Measurements from ENCODE around the gene ZFPM1.

Gene ZFPM1

GRCh38 chr16:88497561-88498462, 44.7 kb downstream of the ZFPM1 start:
- no peak overlapping the region for H3K9ac ChIP-seq (ENCODE audit: low read length)
- no peak overlapping the region for H3K27ac ChIP-seq (ENCODE audit: low read length)
- no peaks in the 10 kb centered on the region for H4K20me1 ChIP-seq (ENCODE audit: insufficient read depth, low read length)
- no peak overlapping the region for H3K4me3 ChIP-seq (ENCODE audit: low read length)
- no peaks in the 10 kb centered on the region for H3K9me3 ChIP-seq (ENCODE audit: insufficient read depth, low read length)
- no peaks in the 10 kb centered on the region for H3K79me2 ChIP-seq (ENCODE audit: low read length)
- no peaks in the 10 kb centered on the region for H3K36me3 ChIP-seq (replicated peaks; ENCODE audit: low read depth, low read length)
- no peak overlapping the region for H3K4me2 ChIP-seq (ENCODE audit: low read length)
- H2AFZ ChIP-seq (ENCODE audit: low read depth, low read length) = no peak overlapping the region
- H3K27me3 ChIP-seq (ENCODE audit: low read depth, low read length) = no peaks in the 10 kb centered on the region
- TF ChIP-seq EZH2phosphoT487 (IDR thresholded peaks at IDR 0.05; ENCODE audit: low read depth) = no peak
- no peak for TF ChIP-seq CTCF (IDR thresholded peaks at IDR 0.05; ENCODE audit: low read depth, low read length)
- H3K4me1 ChIP-seq (ENCODE audit: low read length) = no peaks in the 10 kb centered on the region

- Histone ChIP-seq H3K9me3 (ENCODE audit: insufficient read depth, low read length) (no peaks in the 10 kb centered on the region), H2AFZ (ENCODE audit: low read depth, low read length) (no peak overlapping the region), H3K27me3 (ENCODE audit: low read depth, low read length) (no peaks in the 10 kb centered on the region), H3K4me3 (ENCODE audit: low read length) (no peak overlapping the region), H3K9ac (ENCODE audit: low read length) (no peak overlapping the region), H4K20me1 (ENCODE audit: insufficient read depth, low read length) (no peaks in the 10 kb centered on the region), H3K36me3 (replicated peaks; ENCODE audit: low read depth, low read length) (no peaks in the 10 kb centered on the region), H3K27ac (ENCODE audit: low read length) (no peak overlapping the region), H3K79me2 (ENCODE audit: low read length) (no peaks in the 10 kb centered on the region), H3K4me1 (ENCODE audit: low read length) (no peaks in the 10 kb centered on the region), H3K4me2 (ENCODE audit: low read length) (no peak overlapping the region)
- TF ChIP-seq CTCF (IDR thresholded peaks at IDR 0.05; ENCODE audit: low read depth, low read length) (no peak), EZH2phosphoT487 (IDR thresholded peaks at IDR 0.05; ENCODE audit: low read depth) (no peak)
Observed at GRCh38 chr16:88498576-88499208, 45.6 kb downstream of the ZFPM1 start.

GRCh38 chr16:88499292-88499691, 46.2 kb downstream of the ZFPM1 start:
- no peak for TF ChIP-seq CTCF (IDR thresholded peaks at IDR 0.05; ENCODE audit: low read depth, low read length)
- TF ChIP-seq EZH2phosphoT487 (IDR thresholded peaks at IDR 0.05; ENCODE audit: low read depth) = no peak
- Histone ChIP-seq H3K4me1 (ENCODE audit: low read length) (no peaks in the 10 kb centered on the region), H2AFZ (ENCODE audit: low read depth, low read length) (no peak overlapping the region), H3K27me3 (ENCODE audit: low read depth, low read length) (no peaks in the 10 kb centered on the region), H3K9me3 (ENCODE audit: insufficient read depth, low read length) (no peaks in the 10 kb centered on the region), H3K4me2 (ENCODE audit: low read length) (no peak overlapping the region), H3K79me2 (ENCODE audit: low read length) (no peaks in the 10 kb centered on the region), H3K9ac (ENCODE audit: low read length) (no peak overlapping the region), H3K4me3 (ENCODE audit: low read length) (no peak overlapping the region), H4K20me1 (ENCODE audit: insufficient read depth, low read length) (no peaks in the 10 kb centered on the region), H3K27ac (ENCODE audit: low read length) (no peak overlapping the region), H3K36me3 (replicated peaks; ENCODE audit: low read depth, low read length) (no peaks in the 10 kb centered on the region)

GRCh38 chr16:88499836-88500251, 46.8 kb downstream of the ZFPM1 start:
- no peak overlapping the region for H3K4me3 ChIP-seq (ENCODE audit: low read length)
- no peak overlapping the region for H3K4me2 ChIP-seq (ENCODE audit: low read length)
- H3K27ac ChIP-seq (ENCODE audit: low read length) = no peak overlapping the region
- no peaks in the 10 kb centered on the region for H3K9me3 ChIP-seq (ENCODE audit: insufficient read depth, low read length)
- no peak overlapping the region for H3K9ac ChIP-seq (ENCODE audit: low read length)
- TF ChIP-seq EZH2phosphoT487 (IDR thresholded peaks at IDR 0.05; ENCODE audit: low read depth) (no peak), CTCF (IDR thresholded peaks at IDR 0.05; ENCODE audit: low read depth, low read length) (no peak)
- peaks cover 1% of the 10 kb centered on the region; the same call in 1 of the 2 replicates for H3K4me1 ChIP-seq (ENCODE audit: low read length)
- H3K36me3 ChIP-seq (replicated peaks; ENCODE audit: low read depth, low read length) = no peaks in the 10 kb centered on the region
- H3K79me2 ChIP-seq (ENCODE audit: low read length) = no peaks in the 10 kb centered on the region
- no peak overlapping the region for H2AFZ ChIP-seq (ENCODE audit: low read depth, low read length)
- no peaks in the 10 kb centered on the region for H4K20me1 ChIP-seq (ENCODE audit: insufficient read depth, low read length)
- H3K27me3 ChIP-seq (ENCODE audit: low read depth, low read length) = no peaks in the 10 kb centered on the region

All from OCI-LY3 (cell line).